CD8-positive, alpha-beta memory T cell (primary cell): Measurements from ENCODE around the gene IKBKG. TPM values are rescaled to one million over a fixed set of nuclear protein-coding genes. Genes with fewer than 3 reads are reported as not detected.
"Not testable (repeated sequence)": the region's sequence is repeated elsewhere in the genome, so short reads cannot be mapped to it uniquely, and the experiment has no call there.

ENCODE experiments used
- CTCF ChIA-PET: fragments of 350-600 bp; sonication (Branson Sonifier 250); formaldehyde crosslinking; loops from one replicate; lab custom pipeline; 2021; ENCODE audit warnings: antibody characterized with exemption; lab: Charles Lee
- POLR2A ChIA-PET: fragments of 350-600 bp; sonication (Branson Sonifier 250); formaldehyde crosslinking; loops from one replicate; lab custom pipeline; 2021; ENCODE audit warnings: antibody characterized with exemption; lab: Charles Lee
- DNase-seq, 5 donors: peaks; one replicate each; pipeline versions ENCODE4 v3.0.0 to v3.0.0-alpha.2; 2020 to 2022; ENCODE audit warnings: mixed read lengths in 1 of 5
- H3K27ac ChIP-seq: one replicate; pipeline ENCODE4 v1.7.0; 2013; ENCODE audit warnings: low read depth, mild to moderate bottlenecking, low read length, moderate library complexity
- H3K27me3 ChIP-seq: 2 replicates; pipeline ENCODE4 v1.7.0; 2013; ENCODE audit warnings: low read length, mild to moderate bottlenecking; ENCODE audit not compliant: insufficient read depth, poor library complexity, severe bottlenecking
- H3K36me3 ChIP-seq: 2 replicates; pipeline ENCODE4 v1.7.0; 2013; ENCODE audit warnings: mild to moderate bottlenecking, low read length, moderate library complexity; ENCODE audit not compliant: insufficient read depth
- H3K4me1 ChIP-seq: 2 replicates; pipeline ENCODE4 v1.7.0; 2013; ENCODE audit warnings: mild to moderate bottlenecking, low read length, moderate library complexity; ENCODE audit not compliant: insufficient read depth
- H3K4me3 ChIP-seq: 2 replicates; pipeline ENCODE4 v1.7.0; 2013; ENCODE audit warnings: mild to moderate bottlenecking, low read length
- H3K9me3 ChIP-seq: 2 replicates; pipeline ENCODE4 v1.7.0; 2013; ENCODE audit warnings: mild to moderate bottlenecking, low read length
- H3K27ac Mint-ChIP-seq, 8 donors: one replicate each; pipeline ENCODE4 v1.8.0; 2020 to 2021; ENCODE audit warnings: mixed read lengths in 8 of 8, mild to moderate bottlenecking in 6 of 8, inconsistent platforms in 3 of 8, moderate library complexity in 3 of 8
- H3K27me3 Mint-ChIP-seq, 2 donors: one replicate each; pipeline ENCODE4 v1.8.0; 2020 to 2021; ENCODE audit warnings: mixed read lengths in 2 of 2, mild to moderate bottlenecking in 1 of 2, moderate library complexity in 1 of 2
- H3K36me3 Mint-ChIP-seq, 3 donors: one replicate each; pipeline ENCODE4 v1.8.0; 2020 to 2021; ENCODE audit warnings: mixed read lengths in 3 of 3, inconsistent platforms in 1 of 3, mild to moderate bottlenecking in 1 of 3
- H3K4me1 Mint-ChIP-seq, 3 donors: one replicate each; pipeline ENCODE4 v1.8.0; 2020 to 2021; ENCODE audit warnings: mixed read lengths in 3 of 3, inconsistent platforms in 1 of 3, mild to moderate bottlenecking in 1 of 3
- H3K4me3 Mint-ChIP-seq, 7 donors: one replicate each; pipeline ENCODE4 v1.8.0; 2020 to 2021; ENCODE audit warnings: mixed read lengths in 7 of 7, mild to moderate bottlenecking in 6 of 7, moderate library complexity in 4 of 7, inconsistent platforms in 2 of 7
- H3K9me3 Mint-ChIP-seq, 5 donors: one replicate each; pipeline ENCODE4 v1.8.0; 2020 to 2022; ENCODE audit warnings: mixed read lengths in 5 of 5, mild to moderate bottlenecking in 3 of 5, moderate library complexity in 2 of 5, inconsistent platforms in 1 of 5
- polyA plus RNA-seq: library from polyadenylated mRNA; unstranded; fragments of 300-500 nt; fragmentation: Illumina TruSeq; gene quantifications from one replicate; pipeline ENCODE4 v1.2.3, GENCODE V29; 2021
- total RNA-seq, 2 experiments: library from RNA; stranded (reverse); gene quantifications; one replicate each; pipeline ENCODE4 v1.2.3, GENCODE V29; 2021

IKBKG gene
- total and polyA plus RNA-seq, 3 experiments from 2014 or later: 33.9 to 35.4 (median 34.8) TPM

DNA sequence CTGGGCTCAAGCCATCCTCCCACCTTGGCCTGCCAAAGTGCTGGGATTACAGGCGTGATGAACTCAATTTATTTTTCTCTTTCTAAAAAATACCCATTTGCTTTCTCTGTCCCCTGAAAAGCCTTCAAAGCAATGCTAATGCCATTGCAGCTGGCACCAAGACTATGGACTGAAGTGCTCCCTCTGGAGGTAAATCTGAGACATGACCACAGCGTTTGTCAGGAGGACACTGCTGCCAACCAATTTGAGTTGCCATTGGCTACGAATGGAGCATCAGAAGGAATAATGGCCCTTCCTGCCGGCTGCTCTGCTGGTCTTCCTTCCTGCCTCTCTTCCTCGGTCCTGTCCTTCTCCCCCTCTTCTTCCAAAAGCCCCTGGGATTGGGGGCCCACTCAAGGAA is 27.7 kb downstream of the IKBKG start:
- H3K4me3 Mint-ChIP-seq, H3K36me3 Mint-ChIP-seq, H3K9me3 ChIP-seq, H3K36me3 ChIP-seq, POLR2A ChIA-PET, H3K27ac Mint-ChIP-seq, H3K4me3 ChIP-seq, H3K27me3 Mint-ChIP-seq, H3K9me3 Mint-ChIP-seq, H3K27ac ChIP-seq, H3K4me1 Mint-ChIP-seq, CTCF ChIA-PET, DNase-seq, H3K27me3 ChIP-seq, H3K4me1 ChIP-seq: not testable (repeated sequence)

DNA sequence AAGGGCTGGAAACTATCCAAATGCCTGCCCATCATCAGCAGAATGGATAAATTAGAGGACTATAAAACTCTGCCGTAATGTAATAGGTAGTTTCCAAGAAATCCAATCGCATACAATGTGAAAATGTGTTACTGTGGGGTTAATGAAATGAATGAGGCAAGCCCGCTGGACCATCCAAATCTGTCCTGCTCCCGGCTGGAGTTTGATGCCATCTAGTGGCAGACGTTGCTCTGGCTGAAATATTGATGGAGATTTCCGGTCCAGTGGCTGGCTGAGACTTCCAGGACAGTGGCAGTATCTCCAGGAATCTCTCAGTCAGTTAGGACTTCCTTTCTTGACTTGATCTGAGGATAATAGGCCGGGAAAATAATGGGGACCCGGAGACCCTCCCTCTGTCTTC is 35.6 kb downstream of the IKBKG start:
- not testable (repeated sequence) for H3K4me3 Mint-ChIP-seq

DNA sequence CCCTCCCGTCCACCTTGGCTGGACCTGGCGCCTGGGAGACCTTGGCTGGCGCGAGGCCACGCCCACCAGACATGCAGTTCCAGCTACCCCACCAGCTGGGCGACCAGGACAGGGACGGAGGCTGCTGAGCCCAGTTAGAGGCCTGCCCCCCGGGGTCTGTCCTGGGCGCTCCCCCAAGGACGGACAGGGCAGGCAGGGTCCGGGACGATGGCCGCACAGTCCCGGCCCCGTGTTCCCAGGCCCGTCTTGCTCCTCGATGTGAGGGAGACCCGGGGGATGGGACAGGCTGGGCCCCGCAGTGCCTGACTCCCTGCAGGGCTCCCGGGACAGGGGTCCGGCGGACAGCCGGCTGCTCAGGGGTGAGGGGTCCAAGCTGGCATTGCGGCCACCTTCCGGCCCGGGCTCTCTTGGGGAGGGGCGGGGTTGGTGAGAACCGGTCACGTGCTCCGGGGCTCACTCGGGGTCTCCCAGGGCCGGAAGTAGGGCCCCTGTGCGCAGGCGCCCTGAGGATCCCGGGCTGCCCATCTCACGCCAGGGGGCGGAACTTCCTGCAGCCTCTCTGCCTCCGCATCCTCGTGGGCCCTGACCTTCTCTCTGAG is 37.3 kb downstream of the IKBKG start, which contains the start of gene CTAG1A:
CTAG1A (plus strand) TSS at position 549 of the 599 bp plus-strand sequence. CDS start 74 bp downstream, outside the sequence.
- H3K4me3 Mint-ChIP-seq, H3K27ac ChIP-seq, H3K36me3 Mint-ChIP-seq, H3K27ac Mint-ChIP-seq, H3K27me3 Mint-ChIP-seq, H3K9me3 Mint-ChIP-seq, H3K4me1 Mint-ChIP-seq, CTCF ChIA-PET, POLR2A ChIA-PET, DNase-seq, H3K4me3 ChIP-seq, H3K4me1 ChIP-seq, H3K9me3 ChIP-seq, H3K36me3 ChIP-seq, H3K27me3 ChIP-seq: not testable (repeated sequence)

More for the DNA sequence above, 35.6 kb downstream of the IKBKG start:
- POLR2A ChIA-PET, H3K27me3 Mint-ChIP-seq, H3K9me3 ChIP-seq, H3K36me3 ChIP-seq, CTCF ChIA-PET, DNase-seq, H3K27ac Mint-ChIP-seq, H3K9me3 Mint-ChIP-seq, H3K4me1 ChIP-seq, H3K4me1 Mint-ChIP-seq, H3K27me3 ChIP-seq, H3K36me3 Mint-ChIP-seq, H3K4me3 ChIP-seq, H3K27ac ChIP-seq: not testable (repeated sequence)

DNA sequence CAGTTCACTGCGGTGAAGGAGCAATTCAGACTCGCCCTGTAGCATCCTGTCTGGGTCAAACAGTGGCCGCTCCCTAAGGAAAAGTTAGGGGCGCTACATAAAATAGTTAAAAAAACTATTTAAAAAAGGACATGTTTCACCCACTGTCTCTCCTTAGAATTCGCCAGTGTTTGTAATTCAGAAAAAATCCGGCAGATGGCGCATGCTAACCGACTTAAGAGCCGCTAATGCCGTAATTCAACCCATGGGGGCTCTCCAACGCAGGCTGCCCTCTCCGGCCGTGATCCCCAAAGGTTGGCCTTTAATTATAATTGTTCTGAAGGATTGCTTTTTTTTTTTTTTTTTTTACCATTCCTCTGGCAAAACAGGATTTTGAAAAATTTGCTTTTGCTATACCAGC is 43.0 kb downstream of the IKBKG start:
- H3K4me3 Mint-ChIP-seq, DNase-seq, H3K4me1 Mint-ChIP-seq, H3K27me3 ChIP-seq, POLR2A ChIA-PET, H3K9me3 ChIP-seq, H3K27ac Mint-ChIP-seq, H3K9me3 Mint-ChIP-seq, CTCF ChIA-PET, H3K27me3 Mint-ChIP-seq, H3K4me3 ChIP-seq, H3K27ac ChIP-seq, H3K36me3 ChIP-seq, H3K36me3 Mint-ChIP-seq, H3K4me1 ChIP-seq: not testable (repeated sequence)

DNA sequence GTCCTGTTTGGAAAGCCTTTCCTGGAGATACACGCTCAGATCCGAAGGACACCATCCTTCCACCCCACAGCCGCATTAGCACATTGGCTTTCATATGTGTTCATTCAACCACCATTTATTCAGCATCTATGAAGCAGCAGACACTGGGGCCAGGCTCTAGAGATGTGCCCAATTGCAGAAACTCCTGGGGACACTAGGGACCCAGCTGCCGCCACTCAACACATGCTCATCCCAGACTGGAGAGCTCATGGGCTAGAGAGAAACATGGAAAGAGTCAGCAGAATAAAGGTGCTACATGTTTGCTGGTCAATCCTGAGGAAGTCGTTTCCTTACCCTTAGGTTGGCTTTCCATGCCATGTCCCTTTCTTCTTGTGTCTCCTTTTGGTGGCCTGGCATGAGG is 45.1 kb downstream of the IKBKG start:
- no peaks in the 10 kb centered on the region for H3K27me3 ChIP-seq
- H3K4me3 ChIP-seq: no peak overlapping the region
- no peak for DNase-seq
- H3K27me3 Mint-ChIP-seq: peaks cover 0 to 9% of the 10 kb centered on the region in 2 donors
- ChIA-PET POLR2A (no interaction called here), CTCF (no interaction called here)
- H3K9me3 Mint-ChIP-seq: peaks cover 0 to 10% (median 3%) of the 10 kb centered on the region in 5 donors
- peak overlapping the region in 1 of 8 donors; percentile 64 for H3K27ac Mint-ChIP-seq
- no peaks in the 10 kb centered on the region for H3K36me3 ChIP-seq
- H3K9me3 ChIP-seq: no peaks in the 10 kb centered on the region
- H3K4me3 Mint-ChIP-seq: no peak overlapping the region
- H3K27ac ChIP-seq: no peak overlapping the region
- H3K36me3 Mint-ChIP-seq: no peaks in the 10 kb centered on the region
- H3K4me1 Mint-ChIP-seq: peaks cover 8 to 10% (median 9%) of the 10 kb centered on the region in 3 donors
- no peaks in the 10 kb centered on the region for H3K4me1 ChIP-seq

DNA sequence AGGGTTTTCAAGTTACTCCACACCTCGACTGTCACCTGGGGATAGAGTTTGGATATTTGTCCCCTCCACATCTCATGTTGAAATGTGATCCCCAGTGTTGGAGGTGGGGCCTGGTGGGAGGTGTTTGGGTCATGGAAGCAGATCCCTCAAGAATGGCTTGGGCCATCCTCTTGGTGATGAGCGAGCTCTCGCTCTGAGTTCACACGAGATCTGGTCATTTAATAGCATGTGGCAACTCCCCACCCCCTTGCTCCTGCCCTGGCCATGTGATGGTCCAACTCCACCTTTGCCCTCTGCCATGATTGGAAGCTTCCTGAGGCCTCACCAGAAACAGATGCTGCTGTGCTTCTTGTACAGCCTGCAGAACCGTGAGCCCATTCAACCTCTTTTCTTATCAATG is 45.8 kb downstream of the IKBKG start:
- Mint-ChIP-seq H3K9me3 (peaks cover 0 to 10% (median 3%) of the 10 kb centered on the region in 5 donors), H3K27me3 (peaks cover 0 to 9% of the 10 kb centered on the region in 2 donors), H3K4me3 (no peak overlapping the region), H3K4me1 (peaks cover 8 to 10% (median 9%) of the 10 kb centered on the region in 3 donors), H3K36me3 (no peaks in the 10 kb centered on the region), H3K27ac (no peak overlapping the region)
- Histone ChIP-seq H3K27me3 (no peaks in the 10 kb centered on the region), H3K9me3 (no peaks in the 10 kb centered on the region), H3K27ac (no peak overlapping the region), H3K4me3 (no peak overlapping the region), H3K36me3 (no peaks in the 10 kb centered on the region), H3K4me1 (no peaks in the 10 kb centered on the region)
- POLR2A ChIA-PET: no interaction called here
- no peak for DNase-seq
- CTCF ChIA-PET: no interaction called here

DNA sequence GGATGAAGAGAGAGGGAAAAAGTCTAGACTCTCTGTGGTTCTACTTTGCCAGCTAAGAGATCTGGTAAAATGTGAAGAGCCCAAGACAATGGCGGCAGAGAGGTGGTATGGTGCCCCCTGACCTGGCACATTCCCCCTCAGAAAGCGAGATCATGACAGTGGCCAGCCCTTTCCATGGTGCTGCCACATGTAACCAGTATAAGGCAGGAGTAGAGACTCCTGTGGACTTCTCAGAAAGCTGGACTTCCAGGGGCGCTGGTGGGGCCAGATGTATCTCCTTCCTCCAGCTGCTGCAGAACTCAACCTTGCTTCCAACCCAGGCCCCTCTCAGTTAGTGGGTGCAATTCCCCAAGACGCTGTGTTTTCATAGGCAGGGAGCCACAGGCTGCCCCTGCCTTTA is 47.1 kb downstream of the IKBKG start:
- Histone ChIP-seq H3K4me1 (no peaks in the 10 kb centered on the region), H3K27ac (no peak overlapping the region), H3K9me3 (no peaks in the 10 kb centered on the region), H3K36me3 (no peaks in the 10 kb centered on the region), H3K27me3 (no peaks in the 10 kb centered on the region), H3K4me3 (no peak overlapping the region)
- peak overlapping the region in 1 of 8 donors; percentile 75 for H3K27ac Mint-ChIP-seq
- H3K27me3 Mint-ChIP-seq: peaks cover 0 to 9% of the 10 kb centered on the region in 2 donors
- H3K4me3 Mint-ChIP-seq: no peak overlapping the region
- H3K36me3 Mint-ChIP-seq: no peaks in the 10 kb centered on the region
- peaks cover 8 to 10% (median 9%) of the 10 kb centered on the region in 3 donors for H3K4me1 Mint-ChIP-seq
- ChIA-PET CTCF (no interaction called here), POLR2A (no interaction called here)
- no peak for DNase-seq
- H3K9me3 Mint-ChIP-seq: peaks cover 0 to 10% (median 3%) of the 10 kb centered on the region in 5 donors

DNA sequence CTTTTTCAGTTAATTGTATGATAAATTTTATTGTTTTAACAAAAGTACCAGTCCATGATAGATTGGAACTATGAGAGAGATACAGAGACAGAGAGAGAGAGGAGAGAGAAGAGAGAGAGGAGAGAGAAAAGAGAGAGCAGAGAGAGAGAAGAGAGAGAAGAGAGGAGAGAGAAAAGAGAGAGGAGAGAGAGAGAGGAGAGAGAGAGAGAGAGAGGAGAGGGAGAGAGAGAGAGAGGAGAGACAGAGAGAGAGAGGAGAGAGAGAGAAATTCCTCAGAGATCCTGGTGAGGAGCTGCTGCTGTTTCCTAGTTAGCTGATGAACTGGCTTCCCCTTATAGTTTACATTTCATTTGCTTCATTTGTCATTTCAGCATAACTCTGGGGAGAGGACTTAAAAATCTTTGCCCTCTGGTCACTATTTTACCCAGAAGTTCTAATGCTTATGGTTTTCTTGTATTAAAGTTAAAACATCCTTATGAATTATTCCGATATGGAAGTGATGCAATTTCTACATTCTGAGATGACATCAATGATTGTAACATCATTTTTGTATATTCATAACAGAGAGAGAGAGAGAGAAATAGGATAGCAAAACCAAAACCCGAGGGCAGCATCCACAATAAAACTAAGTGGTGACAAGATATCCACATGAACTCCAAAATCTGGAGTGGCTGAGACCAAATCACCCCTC is 48.3 kb downstream of the IKBKG start:
- peaks cover 0 to 10% (median 3%) of the 10 kb centered on the region in 5 donors for H3K9me3 Mint-ChIP-seq
- no peaks in the 10 kb centered on the region for H3K27me3 ChIP-seq
- peaks cover 0 to 9% of the 10 kb centered on the region in 2 donors for H3K27me3 Mint-ChIP-seq
- no peaks in the 10 kb centered on the region for H3K36me3 ChIP-seq
- peaks cover 8 to 13% (median 10%) of the 10 kb centered on the region in 3 donors for H3K4me1 Mint-ChIP-seq
- H3K4me3 ChIP-seq: no peak overlapping the region
- H3K27ac ChIP-seq: no peak overlapping the region
- no peaks in the 10 kb centered on the region for H3K36me3 Mint-ChIP-seq
- H3K27ac Mint-ChIP-seq: no peak overlapping the region
- ChIA-PET POLR2A (no interaction called here), CTCF (no interaction called here)
- DNase-seq: no peak
- H3K9me3 ChIP-seq: no peaks in the 10 kb centered on the region
- no peaks in the 10 kb centered on the region for H3K4me1 ChIP-seq
- H3K4me3 Mint-ChIP-seq: no peak overlapping the region
